Ascending aorta (tissue), 2 donors: ENCODE data around the gene NTM. TPM values are rescaled to one million over a fixed set of nuclear protein-coding genes. Genes with fewer than 3 reads are reported as not detected.

ENCODE experiments used
- DNase-seq, 2 donors: peaks; one replicate each; pipeline ENCODE4 v3.0.0-alpha.2; 2019; ENCODE audit warnings: low spot score in 2 of 2
- H3K27ac ChIP-seq, 2 donors: fragments of 200-600 bp; sonication (generic); one replicate each; pipeline ENCODE4 v1.5.1; 2016 to 2017; ENCODE audit warnings: mild to moderate bottlenecking in 1 of 2
- H3K27me3 ChIP-seq: fragments of 200-600 bp; sonication (generic); one replicate; pipeline ENCODE4 v1.5.1; 2017
- H3K36me3 ChIP-seq, 2 donors: fragments of 200-600 bp; sonication (generic); one replicate each; pipeline ENCODE4 v1.5.1; 2016
- H3K4me1 ChIP-seq, 2 donors: fragments of 200-600 bp; sonication (generic); one replicate each; pipeline ENCODE4 v1.5.1; 2016 to 2017; ENCODE audit warnings: mild to moderate bottlenecking in 1 of 2
- H3K4me3 ChIP-seq, 2 donors: fragments of 200-600 bp; sonication (generic); one replicate each; pipeline ENCODE4 v1.5.1; 2016 to 2017; ENCODE audit warnings: mild to moderate bottlenecking in 1 of 2
- H3K9me3 ChIP-seq, 2 donors: fragments of 200-600 bp; sonication (generic); one replicate each; pipeline ENCODE4 v1.5.1; 2016
- intact Hi-C: fragments of 100-400 bp; cut with DNase I; formaldehyde crosslinking; loops from one replicate; pipeline ENCODE4 v1.15.1; 2023
- total RNA-seq: library from RNA; depleted of rRNA; stranded (reverse); fragments of >200 nt; gene quantifications from one replicate; pipeline ENCODE4 v1.1.0, GENCODE V29; 2016
- TF ChIP-seq, protein P1 (sequence below), 3 experiments: fragments of 200-600 bp in 2 of 3; fragments of 450-650 bp in 1 of 3; sonication (generic) in 2 of 3; IDR thresholded peaks; one replicate each; pipeline ENCODE4 v1.5.1; 2016 to 2019; ENCODE audit warnings: antibody characterized with exemption in 3 of 3, mild to moderate bottlenecking in 1 of 3, moderate library complexity in 1 of 3

The NTM gene
- total RNA-seq, 1 donor from 2014 or later = not detected

DNA sequence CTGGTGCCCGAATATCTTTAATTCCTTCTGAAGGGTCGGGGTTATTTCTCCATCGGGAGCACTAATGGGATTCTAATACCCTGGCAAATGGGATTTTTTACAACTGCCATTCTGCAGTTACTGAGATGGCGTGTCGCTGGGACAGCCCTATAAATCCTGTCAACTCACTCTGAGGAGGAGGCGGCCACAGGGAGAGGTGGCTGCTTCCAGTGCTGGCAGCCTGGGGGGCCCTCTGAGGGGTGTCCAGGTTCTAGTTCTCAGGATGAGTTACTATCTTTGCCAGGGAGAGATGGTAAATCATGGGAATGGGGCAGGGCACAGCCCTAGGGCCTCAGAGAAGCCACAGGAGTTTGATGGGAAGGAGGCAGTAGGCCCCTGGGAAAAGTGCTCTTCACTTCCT lies 135.9 kb downstream of the NTM start:
- DNase-seq = no peak
- intact Hi-C loops = no loop called here
- TF ChIP-seq, protein P1, sequence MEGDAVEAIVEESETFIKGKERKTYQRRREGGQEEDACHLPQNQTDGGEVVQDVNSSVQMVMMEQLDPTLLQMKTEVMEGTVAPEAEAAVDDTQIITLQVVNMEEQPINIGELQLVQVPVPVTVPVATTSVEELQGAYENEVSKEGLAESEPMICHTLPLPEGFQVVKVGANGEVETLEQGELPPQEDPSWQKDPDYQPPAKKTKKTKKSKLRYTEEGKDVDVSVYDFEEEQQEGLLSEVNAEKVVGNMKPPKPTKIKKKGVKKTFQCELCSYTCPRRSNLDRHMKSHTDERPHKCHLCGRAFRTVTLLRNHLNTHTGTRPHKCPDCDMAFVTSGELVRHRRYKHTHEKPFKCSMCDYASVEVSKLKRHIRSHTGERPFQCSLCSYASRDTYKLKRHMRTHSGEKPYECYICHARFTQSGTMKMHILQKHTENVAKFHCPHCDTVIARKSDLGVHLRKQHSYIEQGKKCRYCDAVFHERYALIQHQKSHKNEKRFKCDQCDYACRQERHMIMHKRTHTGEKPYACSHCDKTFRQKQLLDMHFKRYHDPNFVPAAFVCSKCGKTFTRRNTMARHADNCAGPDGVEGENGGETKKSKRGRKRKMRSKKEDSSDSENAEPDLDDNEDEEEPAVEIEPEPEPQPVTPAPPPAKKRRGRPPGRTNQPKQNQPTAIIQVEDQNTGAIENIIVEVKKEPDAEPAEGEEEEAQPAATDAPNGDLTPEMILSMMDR (IDR thresholded peaks at IDR 0.05) = no peak
- H3K27me3 ChIP-seq = no peaks in the 10 kb centered on the region
- H3K4me3 ChIP-seq = no peak overlapping the region
- H3K36me3 ChIP-seq = no peaks in the 10 kb centered on the region
- H3K27ac ChIP-seq = no peak overlapping the region
- H3K9me3 ChIP-seq = no peaks in the 10 kb centered on the region
- H3K4me1 ChIP-seq = no peaks in the 10 kb centered on the region

DNA sequence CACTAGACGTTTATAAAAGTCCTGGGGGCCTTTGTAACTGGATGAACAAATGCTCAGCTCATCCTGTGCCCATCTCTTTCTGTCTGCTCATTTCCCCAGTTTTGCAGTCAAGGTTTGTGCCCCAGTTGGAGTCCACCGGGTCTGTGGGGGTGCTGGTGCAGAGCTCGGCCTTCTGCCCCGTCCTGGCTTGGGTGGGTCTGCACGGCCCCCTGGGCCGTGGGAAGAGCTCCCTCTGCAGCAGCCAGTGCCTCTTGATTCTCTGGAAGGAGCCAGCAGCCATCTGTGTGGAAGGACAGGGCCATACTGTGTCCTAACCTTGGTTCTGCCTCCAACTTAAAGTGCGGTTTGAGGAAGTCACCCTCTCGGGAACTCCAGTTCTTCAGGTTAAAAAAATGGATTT lies 140.2 kb downstream of the NTM start:
- no peak for DNase-seq
- Histone ChIP-seq H3K4me1 (no peaks in the 10 kb centered on the region), H3K36me3 (no peaks in the 10 kb centered on the region), H3K27ac (no peak overlapping the region), H3K27me3 (no peaks in the 10 kb centered on the region), H3K4me3 (no peak overlapping the region), H3K9me3 (no peaks in the 10 kb centered on the region)
- intact Hi-C loops = no loop called here
- TF ChIP-seq, protein P1 (IDR thresholded peaks at IDR 0.05) = no peak

DNA sequence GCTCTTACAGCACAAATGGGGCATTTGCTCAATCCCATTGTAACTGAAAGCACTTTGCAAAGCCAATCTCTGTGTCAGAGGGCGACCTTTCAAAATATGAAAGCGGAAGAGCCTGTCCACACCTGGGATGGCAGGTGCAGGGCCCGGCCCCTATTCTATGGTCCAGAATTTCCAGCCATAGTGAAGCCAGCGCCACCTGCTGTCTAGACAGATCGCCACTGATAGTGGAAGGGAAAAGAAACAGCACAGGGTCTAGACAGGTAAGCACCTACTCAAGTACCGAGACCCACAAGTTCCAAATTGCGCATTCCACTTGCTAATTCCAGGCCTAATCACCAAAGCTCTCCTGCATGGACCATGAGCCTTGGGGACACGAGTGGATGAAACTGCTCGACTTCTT lies 141.4 kb downstream of the NTM start:
- no peaks in the 10 kb centered on the region for H3K9me3 ChIP-seq
- H3K4me1 ChIP-seq = no peaks in the 10 kb centered on the region
- TF ChIP-seq, protein P1 (IDR thresholded peaks at IDR 0.05) = no peak
- no peak for DNase-seq
- intact Hi-C loops = no loop called here
- no peaks in the 10 kb centered on the region for H3K36me3 ChIP-seq
- no peak overlapping the region for H3K27ac ChIP-seq
- H3K4me3 ChIP-seq = no peak overlapping the region
- no peaks in the 10 kb centered on the region for H3K27me3 ChIP-seq

DNA sequence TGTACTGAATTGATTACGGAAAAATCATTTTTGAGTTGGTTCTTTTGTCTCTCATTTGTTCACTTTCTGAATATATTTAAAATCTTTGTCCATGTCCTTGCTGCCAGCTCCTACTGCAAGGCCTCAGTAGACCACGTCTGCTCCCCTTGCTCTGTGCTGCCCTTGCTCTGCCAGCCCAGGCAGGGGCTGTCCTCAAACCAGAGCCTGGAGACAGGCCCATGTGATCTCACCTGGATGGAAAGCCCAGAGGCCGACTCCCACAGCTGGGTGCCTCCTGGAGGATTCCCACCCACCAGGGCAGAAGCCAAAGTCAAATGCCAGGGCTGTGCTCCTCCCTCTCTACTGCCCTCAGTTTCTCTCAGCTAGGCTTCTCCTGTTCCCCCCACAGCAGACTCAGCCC lies 141.8 kb downstream of the NTM start:
- H3K27me3 ChIP-seq = no peaks in the 10 kb centered on the region

DNA sequence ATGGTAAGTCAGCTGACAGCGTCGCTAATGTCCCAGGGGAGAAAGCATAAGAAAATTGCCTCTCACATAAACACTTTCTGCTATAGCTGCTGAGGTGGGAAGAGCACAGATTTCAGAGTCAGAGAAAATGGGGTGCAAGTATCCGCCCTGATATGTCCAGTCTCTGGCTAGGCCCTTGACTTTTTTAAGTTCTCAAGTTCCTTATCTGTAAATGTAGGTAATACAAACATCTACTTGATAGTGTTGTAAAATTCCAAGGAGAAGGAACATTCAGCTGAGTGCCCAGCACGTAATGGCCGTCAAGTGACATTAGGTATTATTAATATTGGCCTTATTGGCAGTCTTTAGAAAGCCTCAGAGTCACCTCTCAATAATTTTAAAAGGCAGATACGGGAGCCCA lies 143.6 kb downstream of the NTM start:
- no peaks in the 10 kb centered on the region for H3K4me1 ChIP-seq
- TF ChIP-seq, protein P1 (IDR thresholded peaks at IDR 0.05) = no peak
- no peaks in the 10 kb centered on the region for H3K36me3 ChIP-seq
- H3K27ac ChIP-seq = no peak overlapping the region
- H3K27me3 ChIP-seq = no peaks in the 10 kb centered on the region
- H3K9me3 ChIP-seq = no peaks in the 10 kb centered on the region
- H3K4me3 ChIP-seq = no peak overlapping the region
- intact Hi-C loops = no loop called here
- no peak for DNase-seq

More for the DNA sequence above, 141.8 kb downstream of the NTM start:
- Histone ChIP-seq H3K4me1 (no peaks in the 10 kb centered on the region), H3K9me3 (no peaks in the 10 kb centered on the region), H3K27ac (no peak overlapping the region), H3K4me3 (no peak overlapping the region), H3K36me3 (no peaks in the 10 kb centered on the region)
- TF ChIP-seq, protein P1 (IDR thresholded peaks at IDR 0.05) = no peak
- no peak for DNase-seq
- intact Hi-C loops = no loop called here

DNA sequence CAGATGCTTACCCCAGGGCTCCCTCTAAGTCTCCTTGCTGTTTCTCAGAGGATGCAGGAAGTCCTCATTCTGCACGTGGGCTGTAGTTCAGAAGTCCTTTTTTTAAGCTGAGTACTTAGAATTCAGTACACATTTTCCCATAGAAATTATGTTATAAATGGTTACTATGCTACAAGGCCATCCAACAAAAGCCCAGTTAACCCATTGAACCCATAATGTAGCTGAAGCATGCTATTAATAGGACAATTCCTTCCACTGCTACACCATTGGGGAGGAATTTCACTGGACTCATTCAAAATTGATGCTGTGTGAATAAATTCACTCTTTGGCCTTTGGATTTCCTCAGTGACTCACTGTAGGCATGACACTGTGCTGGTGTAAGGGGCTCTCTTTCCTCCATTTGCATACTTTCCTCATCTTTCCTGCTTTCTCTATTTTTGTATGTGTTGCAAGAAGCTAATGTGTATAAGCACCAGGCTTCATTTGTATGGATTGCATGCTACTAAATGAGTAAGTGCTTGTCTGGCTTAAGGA lies 148.0 kb downstream of the NTM start:
- intact Hi-C loops = no loop called here
- Histone ChIP-seq H3K9me3 (no peaks in the 10 kb centered on the region), H3K4me3 (no peak overlapping the region), H3K36me3 (no peaks in the 10 kb centered on the region), H3K27me3 (no peaks in the 10 kb centered on the region), H3K27ac (no peak overlapping the region), H3K4me1 (no peaks in the 10 kb centered on the region)
- TF ChIP-seq, protein P1 (IDR thresholded peaks at IDR 0.05) = no peak
- no peak for DNase-seq
